Kidney epithelial cell (primary cell): ENCODE data around the gene INPP5A. TPM values are rescaled to one million over a fixed set of nuclear protein-coding genes. Genes with fewer than 3 reads are reported as not detected.

Source experiments
- DNase-seq: peaks from one replicate; pipeline ENCODE4 v3.0.0-alpha.2; 2010; ENCODE audit warnings: low read depth
- H3K27me3 ChIP-seq: 2 replicates; pipeline ENCODE4 v1.6.0; 2011; ENCODE audit warnings: low read length; ENCODE audit not compliant: control insufficient read depth, insufficient read depth
- H3K36me3 ChIP-seq: 2 replicates; pipeline ENCODE4 v1.5.1; 2011; ENCODE audit warnings: low read length; ENCODE audit not compliant: control insufficient read depth, insufficient read depth
- H3K4me3 ChIP-seq: 2 replicates; pipeline ENCODE4 v1.5.1; 2011; ENCODE audit warnings: low read depth, mild to moderate bottlenecking, control low read depth, low read length
- total RNA-seq: library from RNA; depleted of rRNA; stranded (reverse); fragments of >200 nt; gene quantifications from 2 replicates; pipeline ENCODE4 v1.2.3, GENCODE V29; 2015
- TF ChIP-seq, protein P1 (sequence below): IDR thresholded peaks from 2 replicates; pipeline ENCODE4 v1.5.1; 2011; ENCODE audit warnings: mild to moderate bottlenecking, moderate library complexity, low read length, control low read depth, inconsistent platforms; ENCODE audit not compliant: insufficient read depth, poor library complexity, severe bottlenecking

Gene INPP5A
- total RNA-seq, 1 donor from 2014 or later = 45.1 TPM

- H3K4me3 ChIP-seq = no peak overlapping the region
- TF ChIP-seq, protein P1, sequence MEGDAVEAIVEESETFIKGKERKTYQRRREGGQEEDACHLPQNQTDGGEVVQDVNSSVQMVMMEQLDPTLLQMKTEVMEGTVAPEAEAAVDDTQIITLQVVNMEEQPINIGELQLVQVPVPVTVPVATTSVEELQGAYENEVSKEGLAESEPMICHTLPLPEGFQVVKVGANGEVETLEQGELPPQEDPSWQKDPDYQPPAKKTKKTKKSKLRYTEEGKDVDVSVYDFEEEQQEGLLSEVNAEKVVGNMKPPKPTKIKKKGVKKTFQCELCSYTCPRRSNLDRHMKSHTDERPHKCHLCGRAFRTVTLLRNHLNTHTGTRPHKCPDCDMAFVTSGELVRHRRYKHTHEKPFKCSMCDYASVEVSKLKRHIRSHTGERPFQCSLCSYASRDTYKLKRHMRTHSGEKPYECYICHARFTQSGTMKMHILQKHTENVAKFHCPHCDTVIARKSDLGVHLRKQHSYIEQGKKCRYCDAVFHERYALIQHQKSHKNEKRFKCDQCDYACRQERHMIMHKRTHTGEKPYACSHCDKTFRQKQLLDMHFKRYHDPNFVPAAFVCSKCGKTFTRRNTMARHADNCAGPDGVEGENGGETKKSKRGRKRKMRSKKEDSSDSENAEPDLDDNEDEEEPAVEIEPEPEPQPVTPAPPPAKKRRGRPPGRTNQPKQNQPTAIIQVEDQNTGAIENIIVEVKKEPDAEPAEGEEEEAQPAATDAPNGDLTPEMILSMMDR = no peak
- no peaks in the 10 kb centered on the region for H3K27me3 ChIP-seq
- H3K36me3 ChIP-seq = no peaks in the 10 kb centered on the region
- no peak for DNase-seq
Measured at GRCh38 chr10:132559538-132559937, 22.0 kb downstream of the INPP5A start.

- no peaks in the 10 kb centered on the region for H3K36me3 ChIP-seq
- no peak overlapping the region for H3K4me3 ChIP-seq
- DNase-seq = no peak
- TF ChIP-seq, protein P1 = no peak
- H3K27me3 ChIP-seq = no peaks in the 10 kb centered on the region
Measured at GRCh38 chr10:132560241-132560731, 22.7 kb downstream of the INPP5A start.

- no peaks in the 10 kb centered on the region for H3K27me3 ChIP-seq
Measured at GRCh38 chr10:132562177-132562915, 24.8 kb downstream of the INPP5A start.

DNA sequence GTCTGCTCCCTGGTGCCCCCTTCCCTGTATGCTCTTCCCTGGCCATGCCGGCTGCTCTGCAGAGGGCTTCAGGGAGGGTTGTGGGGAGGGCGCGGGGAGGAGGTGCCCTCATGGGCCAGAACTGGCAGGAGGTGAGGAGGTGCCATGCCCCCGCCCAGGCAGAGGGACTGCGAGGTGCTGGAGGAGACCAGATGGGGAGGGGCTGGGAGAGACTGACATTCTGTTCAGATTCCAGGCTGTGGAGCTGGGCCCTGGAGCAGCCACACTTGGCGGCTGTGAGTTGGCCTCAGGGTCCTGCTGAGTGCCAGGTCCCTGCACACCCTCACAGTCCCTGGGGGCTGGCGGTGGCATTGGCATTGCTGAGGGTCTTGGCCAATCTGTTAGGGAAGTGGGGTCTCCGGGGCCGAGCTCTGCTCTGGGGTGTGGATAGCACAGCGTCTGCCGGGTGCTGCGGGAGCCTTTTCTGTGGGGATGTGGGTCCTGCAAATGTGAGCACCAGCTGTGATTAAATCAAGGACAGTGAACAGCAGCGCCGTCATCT, 25.4 kb downstream of the INPP5A start:
- Histone ChIP-seq H3K27me3 (no peaks in the 10 kb centered on the region), H3K4me3 (no peak overlapping the region), H3K36me3 (no peaks in the 10 kb centered on the region)
- TF ChIP-seq, protein P1 = no peak
- no peak for DNase-seq

More at GRCh38 chr10:132562177-132562915, 24.8 kb downstream of the INPP5A start:
- no peak for DNase-seq
- TF ChIP-seq, protein P1 = no peak
- no peaks in the 10 kb centered on the region for H3K36me3 ChIP-seq
- no peak overlapping the region for H3K4me3 ChIP-seq

DNA sequence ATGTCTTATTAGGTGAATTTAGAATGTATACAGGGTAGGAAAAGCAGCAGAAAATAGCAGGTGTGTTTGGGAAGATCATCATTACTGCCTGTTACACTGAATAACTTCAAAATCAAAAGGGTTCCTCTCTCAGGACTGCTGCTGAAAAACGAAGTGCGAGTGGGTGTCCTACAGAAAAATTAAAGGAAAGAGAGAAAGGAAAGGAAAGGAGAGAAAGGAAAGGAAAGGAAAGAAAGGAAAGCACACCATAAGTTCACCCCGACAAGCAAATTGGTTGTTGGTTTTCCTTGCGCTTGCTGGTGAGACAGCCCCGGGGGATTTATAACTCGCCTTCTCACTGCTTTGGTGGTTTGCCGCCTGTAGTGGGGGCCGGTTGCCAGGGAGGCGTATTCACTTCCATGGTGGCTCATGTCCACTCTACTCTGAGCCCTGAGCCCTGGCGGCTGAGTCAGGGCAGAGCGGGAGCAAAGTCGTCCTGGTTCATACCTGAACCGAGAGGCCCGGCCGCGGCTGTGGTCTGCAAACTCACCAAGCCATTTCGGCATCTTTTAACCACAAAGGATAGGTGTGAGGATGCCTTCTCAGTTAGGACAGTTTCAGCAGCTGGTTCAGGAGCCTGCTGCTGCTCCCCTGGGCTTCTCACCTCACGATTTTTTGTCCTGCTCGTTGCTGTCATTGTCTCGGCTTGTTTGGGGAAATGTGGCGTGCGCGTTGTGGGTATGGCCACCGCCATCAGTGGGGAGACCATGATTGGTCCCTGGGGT, 26.1 kb downstream of the INPP5A start:
- Histone ChIP-seq H3K36me3 (no peaks in the 10 kb centered on the region), H3K4me3 (no peak overlapping the region), H3K27me3 (no peaks in the 10 kb centered on the region)
- DNase-seq = no peak
- TF ChIP-seq, protein P1 = no peak
